HepG2 (cell line): ENCODE results near the gene ZFPM1. TPM values are rescaled to one million over a fixed set of nuclear protein-coding genes. Genes with fewer than 3 reads are reported as not detected.

Experiments
- ARNT2 ChIP-seq: sonication (generic); formaldehyde crosslinking; IDR thresholded peaks from 2 replicates; pipeline ENCODE4 v1.8.0; 2022; ENCODE audit warnings: mild to moderate bottlenecking, low read depth, missing genetic modification reagents, moderate library complexity
- EED ChIP-seq: sonication (generic); formaldehyde crosslinking; IDR thresholded peaks from 2 replicates; pipeline ENCODE4 v1.5.0; 2020; ENCODE audit warnings: mild to moderate bottlenecking, missing genetic modification reagents
- ELF1 ChIP-seq: sonication (generic); formaldehyde crosslinking; IDR thresholded peaks from 2 replicates; pipeline ENCODE4 v1.4.0; 2020; ENCODE audit warnings: missing genetic modification reagents
- ETV5 ChIP-seq: IDR thresholded peaks from 2 replicates; pipeline ENCODE4 v1.6.1; 2018; ENCODE audit warnings: missing biosample characterization, missing genetic modification reagents, inconsistent platforms, borderline replicate concordance
- KLF16 ChIP-seq, 2 experiments: sonication (generic) in 1 of 2; formaldehyde crosslinking in 1 of 2; IDR thresholded peaks; 2 replicates each; pipeline versions ENCODE4 v1.6.1 to v1.8.0; 2016 to 2023; ENCODE audit warnings: missing genetic modification reagents in 2 of 2, missing compliant biosample characterization in 1 of 2
- NFYC ChIP-seq: IDR thresholded peaks from 2 replicates; pipeline ENCODE4 v1.6.1; 2016; ENCODE audit warnings: missing genetic modification reagents, missing compliant biosample characterization
- RORA ChIP-seq: sonication (generic); formaldehyde crosslinking; IDR thresholded peaks from 2 replicates; pipeline ENCODE4 v1.5.0; 2020; ENCODE audit warnings: mild to moderate bottlenecking, missing genetic modification reagents, moderate library complexity
- SALL1 ChIP-seq: sonication (generic); formaldehyde crosslinking; IDR thresholded peaks from 2 replicates; pipeline ENCODE4 v1.8.0; 2022; ENCODE audit warnings: mild to moderate bottlenecking, missing genetic modification reagents
- SMARCE1 ChIP-seq: fragments of 450-650 bp; IDR thresholded peaks from 2 replicates; pipeline ENCODE4 v1.6.1; 2017; ENCODE audit warnings: borderline replicate concordance
- SNRNP70 ChIP-seq: fragments of 200-400 bp; formaldehyde crosslinking; IDR thresholded peaks from 2 replicates; pipeline ENCODE4 v1.6.1; 2017; ENCODE audit warnings: mild to moderate bottlenecking, low read depth, low read length, moderate library complexity
- STAG1 ChIP-seq: sonication (generic); formaldehyde crosslinking; IDR thresholded peaks from 2 replicates; pipeline ENCODE4 v1.4.0; 2020; ENCODE audit warnings: missing genetic modification reagents
- TFE3 ChIP-seq: IDR thresholded peaks from 2 replicates; pipeline ENCODE4 v1.6.1; 2016
- THAP8 ChIP-seq: sonication (generic); formaldehyde crosslinking; IDR thresholded peaks from 2 replicates; pipeline ENCODE4 v1.5.1; 2020; ENCODE audit warnings: missing genetic modification reagents, mild to moderate bottlenecking, borderline replicate concordance
- U2AF1 ChIP-seq: fragments of 200-400 bp; formaldehyde crosslinking; optimal IDR thresholded peaks from 2 replicates; pipeline ENCODE3; 2017; ENCODE audit warnings: mild to moderate bottlenecking, low read depth, low read length
- ZBTB33 ChIP-seq: sonication (generic); formaldehyde crosslinking; IDR thresholded peaks from 2 replicates; pipeline ENCODE4 v1.4.0; 2020; ENCODE audit warnings: missing genetic modification reagents
- ZMYM4 ChIP-seq: sonication (generic); formaldehyde crosslinking; IDR thresholded peaks from 2 replicates; pipeline ENCODE4 v1.8.1; 2023; ENCODE audit warnings: mild to moderate bottlenecking, missing genetic modification reagents
- ZNF124 ChIP-seq: sonication (generic); formaldehyde crosslinking; IDR thresholded peaks from 2 replicates; pipeline ENCODE4 v1.4.0; 2020; ENCODE audit warnings: missing genetic modification reagents
- ZNF225 ChIP-seq: sonication (generic); formaldehyde crosslinking; IDR thresholded peaks from 2 replicates; pipeline ENCODE4 v1.4.0; 2020; ENCODE audit warnings: mild to moderate bottlenecking, missing genetic modification reagents
- ZNF260 ChIP-seq: sonication (generic); formaldehyde crosslinking; IDR thresholded peaks from 2 replicates; pipeline ENCODE4 v1.4.0; 2020; ENCODE audit warnings: missing genetic modification reagents, low read depth, mild to moderate bottlenecking, borderline replicate concordance
- ZNF556 ChIP-seq: sonication (generic); formaldehyde crosslinking; IDR thresholded peaks from 2 replicates; pipeline ENCODE4 v1.4.0; 2020; ENCODE audit warnings: mild to moderate bottlenecking, missing genetic modification reagents, borderline replicate concordance
- ZNF562 ChIP-seq: sonication (generic); formaldehyde crosslinking; IDR thresholded peaks from 2 replicates; pipeline ENCODE4 v1.8.0; 2022; ENCODE audit warnings: missing genetic modification reagents, borderline replicate concordance
- ZNF687 ChIP-seq: sonication (generic); formaldehyde crosslinking; IDR thresholded peaks from 2 replicates; pipeline ENCODE4 v1.5.1; 2020; ENCODE audit warnings: mild to moderate bottlenecking, missing genetic modification reagents, moderate library complexity
- polyA plus RNA-seq, 8 experiments: library from polyadenylated mRNA; depleted of rRNA in 3 of 8; stranded (reverse) in 7 of 8; unstranded in 1 of 8; fragments of >200 nt; fragmentation: Illumina TruSeq in 4 of 8; extraction: Trizol in 4 of 8; gene quantifications; 2 replicates each; pipeline versions ENCODE4 v1.2.1 to v1.2.3, GENCODE V29; 2011 to 2016; ENCODE audit warnings: low read depth in 4 of 8, missing spikeins in 1 of 8, mixed read lengths in 1 of 8; ENCODE audit not compliant: insufficient read depth in 1 of 8
- total RNA-seq, 5 experiments: library from RNA; depleted of rRNA; stranded (reverse); fragments of >200 nt; fragmentation: Illumina TruSeq; extraction: Trizol; gene quantifications; 2 replicates each; pipeline ENCODE4 v1.2.3, GENCODE V29; 2016; ENCODE audit warnings: low read depth in 1 of 5

ZFPM1 gene
- total and polyA plus RNA-seq, 2 of the 13 experiments (the other 11 are each of a cell fraction or from before 2014, with no cell fraction given), result 1.3 to 3.8 TPM

- TF ChIP-seq THAP8 (CRISPR knock-in tag) (peak; percentile 100), U2AF1 (peak; percentile 91), ZBTB33 (CRISPR knock-in tag) (peak; percentile 96), ZMYM4 (CRISPR knock-in tag) (peak; percentile 99), ARNT2 (peak; percentile 100), ZNF225 (CRISPR knock-in tag) (peak; percentile 100), SNRNP70 (no peak), STAG1 (CRISPR knock-in tag) (peak; percentile 85), ZNF562 (CRISPR knock-in tag) (peak; percentile 100), ZNF556 (peak; percentile 100), EED (CRISPR knock-in tag) (peak; percentile 100), ZNF260 (CRISPR knock-in tag) (peak; percentile 100), KLF16 (CRISPR knock-in tag; IDR thresholded peaks at IDR 0.05) (peak; percentile 100), ETV5 (CRISPR knock-in tag) (peak; percentile 95), ZNF124 (CRISPR knock-in tag) (peak; percentile 100), SMARCE1 (no peak), ELF1 (CRISPR knock-in tag) (peak; percentile 83), SALL1 (CRISPR knock-in tag) (peak; percentile 100), NFYC (CRISPR knock-in tag) (peak; percentile 84), TFE3 (peak; percentile 100), RORA (CRISPR knock-in tag) (peak; percentile 97), ZNF687 (CRISPR knock-in tag) (peak; percentile 100)
These were observed 35.1 kb downstream of the ZFPM1 start (continued) for GRCh38 chr16:88487920-88488851.
